IPS-18c (cell line): ENCODE results near the gene PTGDS.

Source experiments
- H3K4me3 ChIP-seq: 2 replicates; pipeline ENCODE4 v1.7.0; 2013; ENCODE audit warnings: low read depth, mild to moderate bottlenecking, low read length, moderate library complexity; ENCODE audit not compliant: insufficient read depth
- H3K9me3 ChIP-seq: one replicate; pipeline ENCODE4 v1.6.1; 2013; ENCODE audit warnings: mild to moderate bottlenecking, low read length, moderate library complexity; ENCODE audit not compliant: control insufficient read depth, insufficient read depth

The PTGDS gene

GRCh38 chr9:136944212-136944518 lies 33.1 kb upstream of the PTGDS start:
- peak overlapping the region; percentile 80 for H3K4me3 ChIP-seq
- peaks cover 2% of the 10 kb centered on the region for H3K9me3 ChIP-seq

- Histone ChIP-seq H3K9me3 (peaks cover 2% of the 10 kb centered on the region), H3K4me3 (peak within 1 kb of the TSS; percentile 80)
Measured at GRCh38 chr9:136944519-136945332, 32.6 kb upstream of the PTGDS start, which contains the start of the genes C8G and FBXW5. Gene C8G, plus strand, starts transcription at chr9:136945243. Its CDS starts 78 bp downstream, at chr9:136945321. Gene FBXW5, minus strand, starts transcription at chr9:136944738. Its CDS starts 655 bp downstream, at chr9:136944083.

- no peak overlapping the region for H3K4me3 ChIP-seq
Measured at GRCh38 chr9:136945333-136946227, 31.7 kb upstream of the PTGDS start.

GRCh38 chr9:136946228-136947027 lies 30.9 kb upstream of the PTGDS start:
- Histone ChIP-seq H3K4me3 (no peak overlapping the region), H3K9me3 (peaks cover 2% of the 10 kb centered on the region)

More at GRCh38 chr9:136945333-136946227, 31.7 kb upstream of the PTGDS start:
- peaks cover 2% of the 10 kb centered on the region for H3K9me3 ChIP-seq

- peaks cover 2% of the 10 kb centered on the region for H3K9me3 ChIP-seq
- H3K4me3 ChIP-seq, result no peak overlapping the region
Measured at GRCh38 chr9:136947028-136947891, 30.0 kb upstream of the PTGDS start.

GRCh38 chr9:136947955-136948510 lies 29.3 kb upstream of the PTGDS start:
- H3K4me3 ChIP-seq, result no peak overlapping the region

GRCh38 chr9:136949239-136949816 lies 28.0 kb upstream of the PTGDS start:
- Histone ChIP-seq H3K9me3 (peaks cover 2% of the 10 kb centered on the region), H3K4me3 (peak overlapping the region; percentile 71)

More at GRCh38 chr9:136947955-136948510, 29.3 kb upstream of the PTGDS start:
- H3K9me3 ChIP-seq, result peaks cover 2% of the 10 kb centered on the region

GRCh38 chr9:136949817-136950655 lies 27.3 kb upstream of the PTGDS start:
- peak overlapping the region; percentile 71 for H3K4me3 ChIP-seq

GRCh38 chr9:136950656-136951276 lies 26.5 kb upstream of the PTGDS start:
- H3K4me3 ChIP-seq, result peak overlapping the region; percentile 71
- H3K9me3 ChIP-seq, result no peaks in the 10 kb centered on the region

More at GRCh38 chr9:136949817-136950655, 27.3 kb upstream of the PTGDS start:
- H3K9me3 ChIP-seq, result no peaks in the 10 kb centered on the region

- no peaks in the 10 kb centered on the region for H3K9me3 ChIP-seq
- no peak within 1 kb of the TSS for H3K4me3 ChIP-seq
Measured at GRCh38 chr9:136951541-136952320, 25.6 kb upstream of the PTGDS start, which contains the start of gene LCN12. Gene LCN12, plus strand, starts transcription at chr9:136952273. Its CDS starts 55 bp downstream, at chr9:136952328.

GRCh38 chr9:136952321-136952850 lies 24.9 kb upstream of the PTGDS start:
- Histone ChIP-seq H3K9me3 (no peaks in the 10 kb centered on the region), H3K4me3 (no peak overlapping the region)

GRCh38 chr9:136952876-136953770 lies 24.2 kb upstream of the PTGDS start:
- no peaks in the 10 kb centered on the region for H3K9me3 ChIP-seq

GRCh38 chr9:136953771-136954269 lies 23.5 kb upstream of the PTGDS start:
- H3K9me3 ChIP-seq, result no peaks in the 10 kb centered on the region
- no peak overlapping the region for H3K4me3 ChIP-seq

More at GRCh38 chr9:136952876-136953770, 24.2 kb upstream of the PTGDS start:
- H3K4me3 ChIP-seq, result no peak overlapping the region
